HG03432 (cell line): Measurements from ENCODE around the gene BRD2.

Experiments used
- ATAC-seq: cut with Tn5 transposase; IDR thresholded peaks from one replicate; pipeline ENCODE4 v1.9.1; 2021; ENCODE audit warnings: mild to moderate bottlenecking, moderate library complexity; ENCODE audit not compliant: unreplicated experiment

Gene BRD2

GRCh38 chr6:32984622-32985389 is 16.4 kb downstream of the BRD2 start:
- ATAC-seq: peak; percentile 49

- no peak for ATAC-seq
These were observed 21.0 kb downstream of the BRD2 start for GRCh38 chr6:32989368-32989767.

GRCh38 chr6:32991972-32992371 is 23.6 kb downstream of the BRD2 start:
- no peak for ATAC-seq

- ATAC-seq: no peak
These were observed 25.1 kb downstream of the BRD2 start for GRCh38 chr6:32993363-32993973.

GRCh38 chr6:32995448-32995847 is 27.1 kb downstream of the BRD2 start:
- no peak for ATAC-seq

GRCh38 chr6:33000055-33000454 is 31.7 kb downstream of the BRD2 start:
- no peak for ATAC-seq

GRCh38 chr6:33001685-33002084 is 33.3 kb downstream of the BRD2 start:
- ATAC-seq: no peak

- ATAC-seq: no peak
These were observed 36.5 kb downstream of the BRD2 start for GRCh38 chr6:33004940-33005339.

GRCh38 chr6:33007831-33008400 is 39.5 kb downstream of the BRD2 start:
- no peak for ATAC-seq

- ATAC-seq: peak; percentile 84
These were observed 40.8 kb downstream of the BRD2 start, which contains the start of gene HLA-DOA for GRCh38 chr6:33008944-33009861. TSS of gene HLA-DOA (minus strand) at chr6:33009591.

- ATAC-seq: no peak
These were observed 42.0 kb downstream of the BRD2 start for GRCh38 chr6:33010356-33010755.

GRCh38 chr6:33013608-33014007 is 45.2 kb downstream of the BRD2 start:
- ATAC-seq: no peak

- no peak for ATAC-seq
These were observed 46.6 kb downstream of the BRD2 start for GRCh38 chr6:33014841-33015634.

- ATAC-seq: no peak
These were observed 47.4 kb downstream of the BRD2 start for GRCh38 chr6:33015798-33016197.

- ATAC-seq: no peak
These were observed 48.6 kb downstream of the BRD2 start for GRCh38 chr6:33017018-33017417.

GRCh38 chr6:33017694-33018353 is 49.4 kb downstream of the BRD2 start:
- ATAC-seq: no peak

- ATAC-seq: no peak
These were observed 50.0 kb downstream of the BRD2 start for GRCh38 chr6:33018418-33018817.

- peak; percentile 64 for ATAC-seq
These were observed 50.5 kb downstream of the BRD2 start for GRCh38 chr6:33018904-33019303.

- ATAC-seq: peak; percentile 5
These were observed 51.0 kb downstream of the BRD2 start for GRCh38 chr6:33019372-33019771.

GRCh38 chr6:33021917-33022316 is 53.5 kb downstream of the BRD2 start:
- ATAC-seq: no peak
